ENCODE results near the gene C4B.
"Not testable (repeated sequence)": the region's sequence is repeated elsewhere in the genome, so short reads cannot be mapped to it uniquely, and the experiment has no call there.

The C4B gene

DNA sequence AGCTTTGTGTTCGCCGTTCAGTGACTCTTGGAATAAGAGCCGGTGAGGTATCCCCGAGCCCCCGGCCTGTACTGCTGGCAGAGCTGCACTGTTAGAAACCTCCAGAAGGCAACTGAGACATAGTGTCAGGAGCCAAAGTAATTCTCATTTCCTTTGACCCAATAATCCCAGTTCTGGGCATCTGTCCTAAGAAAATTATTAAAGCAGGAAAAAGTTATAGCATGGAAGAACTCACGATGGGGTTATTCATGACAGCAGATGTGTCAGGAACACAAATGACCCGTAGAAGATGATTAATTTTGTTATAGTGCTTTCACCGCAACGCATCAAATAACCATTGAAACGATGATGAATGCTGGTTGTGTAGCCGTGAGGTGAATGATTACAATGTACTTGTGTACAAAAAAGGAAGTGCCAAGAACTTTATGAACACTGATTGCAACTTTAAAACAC, 43.9 kb downstream of the C4B start:
- TF ChIP-seq, protein P1, sequence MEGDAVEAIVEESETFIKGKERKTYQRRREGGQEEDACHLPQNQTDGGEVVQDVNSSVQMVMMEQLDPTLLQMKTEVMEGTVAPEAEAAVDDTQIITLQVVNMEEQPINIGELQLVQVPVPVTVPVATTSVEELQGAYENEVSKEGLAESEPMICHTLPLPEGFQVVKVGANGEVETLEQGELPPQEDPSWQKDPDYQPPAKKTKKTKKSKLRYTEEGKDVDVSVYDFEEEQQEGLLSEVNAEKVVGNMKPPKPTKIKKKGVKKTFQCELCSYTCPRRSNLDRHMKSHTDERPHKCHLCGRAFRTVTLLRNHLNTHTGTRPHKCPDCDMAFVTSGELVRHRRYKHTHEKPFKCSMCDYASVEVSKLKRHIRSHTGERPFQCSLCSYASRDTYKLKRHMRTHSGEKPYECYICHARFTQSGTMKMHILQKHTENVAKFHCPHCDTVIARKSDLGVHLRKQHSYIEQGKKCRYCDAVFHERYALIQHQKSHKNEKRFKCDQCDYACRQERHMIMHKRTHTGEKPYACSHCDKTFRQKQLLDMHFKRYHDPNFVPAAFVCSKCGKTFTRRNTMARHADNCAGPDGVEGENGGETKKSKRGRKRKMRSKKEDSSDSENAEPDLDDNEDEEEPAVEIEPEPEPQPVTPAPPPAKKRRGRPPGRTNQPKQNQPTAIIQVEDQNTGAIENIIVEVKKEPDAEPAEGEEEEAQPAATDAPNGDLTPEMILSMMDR (conservative IDR thresholded peaks at IDR 0.05; ENCODE audit: control insufficient read depth, insufficient read depth, low read depth, low read length): no peak
- H3K4me3 ChIP-seq (ENCODE audit: control insufficient read depth, low read depth, low read length): no peak overlapping the region
- DNase-seq (ENCODE audit: low read depth): peak; percentile 71

DNA sequence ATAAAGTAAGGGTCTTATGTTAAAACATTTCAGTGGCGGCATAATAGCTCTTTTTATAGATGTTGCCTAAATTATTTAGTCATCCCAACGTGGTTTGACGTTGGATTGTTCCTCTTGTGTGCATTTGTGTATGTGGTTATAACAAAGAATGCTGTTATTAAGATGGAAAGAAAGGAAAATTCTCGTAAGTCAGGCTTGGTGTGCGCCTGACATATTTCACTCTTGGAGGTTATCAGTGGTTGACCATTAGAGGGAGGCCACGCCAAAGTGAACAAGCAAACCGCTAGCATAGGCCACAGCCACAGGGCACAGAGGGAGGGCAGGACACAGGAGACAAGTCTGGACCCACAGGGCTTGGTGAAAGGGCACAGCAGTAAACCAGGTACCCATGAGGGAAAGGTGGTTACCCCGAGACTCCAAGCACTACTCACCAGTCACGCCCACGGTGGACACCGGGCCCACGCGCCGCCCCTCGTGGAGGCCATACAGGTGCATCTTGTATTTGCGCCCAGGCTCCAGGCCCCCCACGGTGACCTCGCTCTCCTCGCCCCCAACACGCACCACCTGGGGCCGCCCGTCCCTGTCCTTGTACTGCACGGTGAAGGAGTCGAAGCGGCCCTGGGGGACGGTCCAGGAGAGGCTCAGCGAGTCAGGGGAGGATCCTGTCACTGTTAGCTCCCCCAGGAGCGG, 46.5 kb downstream of the C4B start:
- DNase-seq (ENCODE audit: low read depth): no peak
- TF ChIP-seq, protein P1 (conservative IDR thresholded peaks at IDR 0.05; ENCODE audit: control insufficient read depth, insufficient read depth, low read depth, low read length): no peak
- no peak overlapping the region for H3K4me3 ChIP-seq (ENCODE audit: control insufficient read depth, low read depth, low read length)

DNA sequence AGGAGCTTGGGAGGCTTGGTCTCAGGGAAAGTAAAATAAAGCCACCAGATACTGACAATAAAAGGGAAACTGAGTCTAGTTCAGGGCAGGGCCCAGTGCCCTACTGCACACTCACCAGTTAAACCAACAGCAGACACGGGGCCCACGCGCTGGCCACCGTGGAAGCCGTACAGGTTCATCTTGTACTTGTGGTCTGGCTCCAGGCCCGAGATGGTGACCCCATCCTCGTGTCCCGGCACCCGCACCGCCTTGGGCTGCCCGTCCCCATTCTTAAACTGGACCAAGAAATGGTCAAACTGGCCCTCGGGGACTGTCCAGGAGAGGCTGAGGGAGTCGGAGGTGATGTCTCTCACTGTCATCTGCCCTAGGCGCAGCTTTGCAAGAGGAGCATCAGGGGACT, 50.1 kb downstream of the C4B start:
- TF ChIP-seq, protein P1 (conservative IDR thresholded peaks at IDR 0.05; ENCODE audit: control insufficient read depth, insufficient read depth, low read depth, low read length): no peak
- no peak overlapping the region for H3K4me3 ChIP-seq (ENCODE audit: control insufficient read depth, low read depth, low read length)
- no peak for DNase-seq (ENCODE audit: low read depth)

DNA sequence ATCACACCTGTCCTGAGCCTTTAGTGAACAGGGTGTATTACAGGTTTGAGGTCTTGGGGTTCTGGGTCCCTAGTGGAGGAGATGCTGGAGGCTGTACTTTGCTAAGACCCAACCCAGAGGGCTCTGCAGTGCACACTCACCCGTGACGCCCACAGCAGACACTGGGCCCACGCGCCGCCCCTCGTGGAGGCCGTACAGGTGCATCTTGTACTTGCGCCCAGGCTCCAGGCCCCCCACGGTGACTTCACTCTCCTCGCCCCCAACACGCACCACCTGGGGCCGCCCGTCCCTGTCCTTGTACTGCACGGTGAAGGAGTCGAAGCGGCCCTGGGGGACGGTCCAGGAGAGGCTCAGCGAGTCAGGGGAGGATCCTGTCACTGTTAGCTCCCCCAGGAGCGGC, 52.9 kb downstream of the C4B start:
- not testable (repeated sequence) for H3K4me3 ChIP-seq (ENCODE audit: control insufficient read depth, low read depth, low read length); DNase-seq (ENCODE audit: low read depth)

DNA sequence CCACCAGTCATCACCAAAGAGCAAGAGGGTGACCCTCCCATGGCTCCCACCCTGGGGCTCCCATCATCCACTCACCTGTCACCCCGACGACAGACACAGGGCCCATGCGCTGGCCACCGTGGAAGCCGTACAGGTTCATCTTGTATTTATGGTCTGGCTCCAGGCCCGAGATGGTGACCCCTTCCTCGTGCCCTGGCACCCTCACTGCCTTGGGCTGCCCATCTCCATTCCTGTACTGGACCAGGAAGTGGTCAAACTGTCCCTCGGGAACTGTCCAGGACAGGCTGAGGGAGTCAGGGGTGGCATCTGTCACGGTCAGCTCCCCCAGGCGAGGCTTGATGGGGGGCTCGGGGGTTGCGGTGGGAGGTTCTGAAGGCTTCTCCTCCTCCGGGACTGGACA, 53.7 kb downstream of the C4B start:
- DNase-seq (ENCODE audit: low read depth); H3K4me3 ChIP-seq (ENCODE audit: control insufficient read depth, low read depth, low read length): not testable (repeated sequence)

DNA sequence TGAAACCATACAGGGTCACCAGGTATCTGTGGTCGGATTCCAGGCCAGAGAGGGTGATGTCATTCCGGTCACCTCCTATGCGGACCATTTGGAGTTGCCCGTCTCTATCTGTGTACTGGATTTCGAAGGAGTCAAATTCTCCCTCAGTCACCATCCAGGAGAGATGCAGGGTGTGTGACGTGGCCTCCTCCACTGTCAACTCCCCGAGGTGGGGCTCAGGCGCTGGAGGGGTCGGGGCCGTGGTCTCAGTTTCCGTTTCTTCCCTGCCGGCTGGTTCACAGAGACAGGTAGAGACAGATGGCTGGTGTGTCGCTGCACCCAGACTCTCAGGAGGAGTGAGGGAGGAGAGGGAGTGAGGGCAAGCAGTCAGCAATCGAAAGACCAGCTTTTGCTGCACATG, 54.3 kb downstream of the C4B start:
- TF ChIP-seq, protein P1 (conservative IDR thresholded peaks at IDR 0.05; ENCODE audit: control insufficient read depth, insufficient read depth, low read depth, low read length): no peak
- DNase-seq (ENCODE audit: low read depth): no peak

DNA sequence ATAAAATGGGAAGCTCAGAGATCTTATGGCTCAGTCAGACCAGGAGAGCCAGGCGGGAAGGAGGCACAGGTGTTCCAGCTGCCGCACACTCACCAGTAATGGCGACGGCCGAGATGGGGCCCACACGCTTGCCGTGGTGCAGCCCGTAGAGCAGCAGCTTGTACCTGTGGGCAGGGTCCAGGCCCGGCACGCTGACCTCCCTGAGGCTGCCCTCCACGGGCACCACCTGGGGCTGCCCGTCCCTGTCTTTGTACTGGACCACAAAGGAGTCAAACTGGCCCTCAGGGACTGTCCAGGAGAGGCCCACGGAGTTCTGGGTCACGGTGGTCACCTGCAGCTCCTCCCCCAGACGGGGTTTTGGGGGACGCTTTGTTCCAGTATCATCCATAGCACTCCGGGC, 54.9 kb downstream of the C4B start:
- TF ChIP-seq, protein P1 (conservative IDR thresholded peaks at IDR 0.05; ENCODE audit: control insufficient read depth, insufficient read depth, low read depth, low read length): no peak
- H3K4me3 ChIP-seq (ENCODE audit: control insufficient read depth, low read depth, low read length): no peak overlapping the region
- no peak for DNase-seq (ENCODE audit: low read depth)

More for the DNA sequence above, 54.3 kb downstream of the C4B start:
- no peak overlapping the region for H3K4me3 ChIP-seq (ENCODE audit: control insufficient read depth, low read depth, low read length)
